HepG2 (cell line): ENCODE measurements around the gene TTLL10. TPM values are rescaled to one million over a fixed set of nuclear protein-coding genes. Genes with fewer than 3 reads are reported as not detected.

Experiments
- CEBPB ChIP-seq: IDR thresholded peaks from 2 replicates; pipeline ENCODE4 v1.6.1; 2011; ENCODE audit warnings: low read depth, low read length, improper control_type of control experiment, borderline replicate concordance
- ELF1 ChIP-seq: sonication (generic); formaldehyde crosslinking; IDR thresholded peaks from 2 replicates; pipeline ENCODE4 v1.4.0; 2020; ENCODE audit warnings: missing genetic modification reagents
- NR2F6 ChIP-seq, 2 experiments: IDR thresholded peaks; 2 replicates each; pipeline ENCODE4 v1.6.1; 2016; ENCODE audit warnings: antibody characterized with exemption in 1 of 2, mild to moderate bottlenecking in 1 of 2
- PRMT3 ChIP-seq: sonication (generic); formaldehyde crosslinking; IDR thresholded peaks from 2 replicates; pipeline ENCODE4 v1.8.1; 2022; ENCODE audit warnings: low read depth, mild to moderate bottlenecking, moderate library complexity, missing genetic modification reagents, borderline replicate concordance
- RERE ChIP-seq: IDR thresholded peaks from 2 replicates; pipeline ENCODE4 v1.6.1; 2016; ENCODE audit warnings: low read depth, missing genetic modification reagents, missing compliant biosample characterization
- SALL2 ChIP-seq: sonication (generic); formaldehyde crosslinking; IDR thresholded peaks from 2 replicates; pipeline ENCODE4 v1.8.1; 2023; ENCODE audit warnings: mild to moderate bottlenecking, missing genetic modification reagents, inconsistent platforms
- SCMH1 ChIP-seq: sonication (generic); formaldehyde crosslinking; IDR thresholded peaks from 2 replicates; pipeline ENCODE4 v1.9.0; 2021; ENCODE audit warnings: missing genetic modification reagents, mild to moderate bottlenecking, borderline replicate concordance
- SYNCRIP ChIP-seq: fragments of 200-400 bp; formaldehyde crosslinking; IDR thresholded peaks from 2 replicates; pipeline ENCODE4 v1.6.1; 2018; ENCODE audit warnings: mild to moderate bottlenecking, low read depth, low read length; ENCODE audit not compliant: insufficient read depth
- TEF ChIP-seq: sonication (generic); formaldehyde crosslinking; IDR thresholded peaks from 2 replicates; pipeline ENCODE4 v1.5.0; 2020; ENCODE audit warnings: missing genetic modification reagents
- TERF1 ChIP-seq: sonication (generic); formaldehyde crosslinking; IDR thresholded peaks from 2 replicates; pipeline ENCODE4 v1.8.0; 2022; ENCODE audit warnings: mild to moderate bottlenecking, missing genetic modification reagents, moderate library complexity
- TSC22D2 ChIP-seq: sonication (generic); formaldehyde crosslinking; IDR thresholded peaks from 2 replicates; pipeline ENCODE4 v1.5.1; 2020; ENCODE audit warnings: missing genetic modification reagents, mild to moderate bottlenecking, borderline replicate concordance
- ZFY ChIP-seq: sonication (generic); formaldehyde crosslinking; IDR thresholded peaks from 2 replicates; pipeline ENCODE4 v1.4.0; 2020; ENCODE audit warnings: missing genetic modification reagents
- ZNF451 ChIP-seq: sonication (generic); formaldehyde crosslinking; IDR thresholded peaks from 2 replicates; pipeline ENCODE4 v1.5.0; 2020; ENCODE audit warnings: mild to moderate bottlenecking, missing genetic modification reagents
- polyA plus RNA-seq, 8 experiments: library from polyadenylated mRNA; depleted of rRNA in 3 of 8; stranded (reverse) in 7 of 8; unstranded in 1 of 8; fragments of >200 nt; fragmentation: Illumina TruSeq in 4 of 8; extraction: Trizol in 4 of 8; gene quantifications; 2 replicates each; pipeline versions ENCODE4 v1.2.1 to v1.2.3, GENCODE V29; 2011 to 2016; ENCODE audit warnings: low read depth in 4 of 8, missing spikeins in 1 of 8, mixed read lengths in 1 of 8; ENCODE audit not compliant: insufficient read depth in 1 of 8
- total RNA-seq, 5 experiments: library from RNA; depleted of rRNA; stranded (reverse); fragments of >200 nt; fragmentation: Illumina TruSeq; extraction: Trizol; gene quantifications; 2 replicates each; pipeline ENCODE4 v1.2.3, GENCODE V29; 2016; ENCODE audit warnings: low read depth in 1 of 5
- TF ChIP-seq, protein P1 (sequence below): sonication (generic); formaldehyde crosslinking; IDR thresholded peaks from 2 replicates; pipeline ENCODE4 v1.5.0; 2020; ENCODE audit warnings: mild to moderate bottlenecking, missing genetic modification reagents
- TF ChIP-seq, protein P2 (sequence below): sonication (generic); formaldehyde crosslinking; IDR thresholded peaks from 2 replicates; pipeline ENCODE4 v1.4.0; 2020; ENCODE audit warnings: low read depth, mild to moderate bottlenecking, missing genetic modification reagents

Gene TTLL10
- total and polyA plus RNA-seq, 2 of the 13 experiments (the other 11 are each of a cell fraction or from before 2014, with no cell fraction given): not detected

DNA sequence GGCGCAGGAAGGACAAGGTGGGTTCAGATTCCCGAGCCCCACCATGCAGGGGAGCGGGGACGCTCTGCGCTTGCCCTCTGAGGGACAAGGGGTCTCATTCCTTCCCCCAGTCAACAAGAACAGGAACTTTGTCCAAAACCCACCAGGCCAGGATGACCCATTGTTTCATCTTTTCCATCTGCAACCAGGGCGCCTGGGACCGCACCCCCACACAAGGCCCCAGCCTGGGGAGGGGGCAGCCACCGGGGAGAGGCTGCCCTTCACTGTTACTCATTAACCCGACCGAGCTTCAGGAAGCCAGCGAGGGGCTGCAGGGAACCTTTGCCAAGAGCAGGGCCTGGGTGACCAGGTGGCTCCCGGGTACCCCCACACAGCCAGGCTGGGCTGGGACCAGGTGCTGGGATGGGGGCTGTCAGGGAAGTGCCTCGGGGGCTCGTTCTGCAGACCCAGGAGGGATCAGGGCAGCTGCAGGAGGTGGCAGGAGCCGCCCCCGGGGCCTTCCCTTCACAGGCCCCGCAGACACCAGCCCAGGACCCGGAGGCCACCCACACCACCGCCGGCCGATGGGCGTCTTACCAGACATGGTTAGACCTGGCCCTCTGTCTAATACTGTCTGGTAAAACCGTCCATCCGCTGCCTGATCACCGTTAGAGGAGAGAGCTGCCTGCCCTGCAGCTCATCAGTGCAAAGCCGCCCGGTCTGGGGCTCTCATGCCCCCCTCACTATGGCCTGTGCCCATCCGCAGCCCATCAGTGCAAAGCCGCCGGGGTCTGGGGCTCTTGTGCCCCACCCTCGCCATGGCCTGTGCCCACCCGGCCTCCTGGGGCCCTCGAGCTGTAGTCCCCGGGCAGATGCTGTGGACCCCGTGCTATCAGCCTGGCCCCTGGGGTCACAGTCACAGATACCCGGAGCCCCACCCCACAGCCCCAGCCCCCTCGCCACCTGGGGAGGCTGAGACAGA is 4.9 kb upstream of the TTLL10 start (continued):
- TF ChIP-seq, protein P1, sequence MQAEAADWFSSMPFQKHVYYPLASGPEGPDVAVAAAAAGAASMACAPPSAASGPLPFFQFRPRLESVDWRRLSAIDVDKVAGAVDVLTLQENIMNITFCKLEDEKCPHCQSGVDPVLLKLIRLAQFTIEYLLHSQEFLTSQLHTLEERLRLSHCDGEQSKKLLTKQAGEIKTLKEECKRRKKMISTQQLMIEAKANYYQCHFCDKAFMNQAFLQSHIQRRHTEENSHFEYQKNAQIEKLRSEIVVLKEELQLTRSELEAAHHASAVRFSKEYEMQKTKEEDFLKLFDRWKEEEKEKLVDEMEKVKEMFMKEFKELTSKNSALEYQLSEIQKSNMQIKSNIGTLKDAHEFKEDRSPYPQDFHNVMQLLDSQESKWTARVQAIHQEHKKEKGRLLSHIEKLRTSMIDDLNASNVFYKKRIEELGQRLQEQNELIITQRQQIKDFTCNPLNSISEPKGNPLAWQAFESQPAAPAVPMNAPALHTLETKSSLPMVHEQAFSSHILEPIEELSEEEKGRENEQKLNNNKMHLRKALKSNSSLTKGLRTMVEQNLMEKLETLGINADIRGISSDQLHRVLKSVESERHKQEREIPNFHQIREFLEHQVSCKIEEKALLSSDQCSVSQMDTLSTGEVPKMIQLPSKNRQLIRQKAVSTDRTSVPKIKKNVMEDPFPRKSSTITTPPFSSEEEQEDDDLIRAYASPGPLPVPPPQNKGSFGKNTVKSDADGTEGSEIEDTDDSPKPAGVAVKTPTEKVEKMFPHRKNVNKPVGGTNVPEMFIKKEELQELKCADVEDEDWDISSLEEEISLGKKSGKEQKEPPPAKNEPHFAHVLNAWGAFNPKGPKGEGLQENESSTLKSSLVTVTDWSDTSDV (CRISPR knock-in tag): no peak
- TF ChIP-seq NR2F6 (IDR thresholded peaks at IDR 0.05) (no peak), NR2F6 (CRISPR knock-in tag; IDR thresholded peaks at IDR 0.05) (peak; percentile 6; the same call in 1 of the 2 replicates), ZNF451 (CRISPR knock-in tag) (no peak), CEBPB (no peak), TSC22D2 (CRISPR knock-in tag) (no peak), RERE (CRISPR knock-in tag) (no peak), SCMH1 (CRISPR knock-in tag) (no peak), TEF (CRISPR knock-in tag) (no peak), TERF1 (CRISPR knock-in tag) (no peak), SALL2 (CRISPR knock-in tag) (no peak), SYNCRIP (no peak), PRMT3 (CRISPR knock-in tag) (no peak), ZFY (CRISPR knock-in tag) (peak; percentile 70; the same call in 1 of the 2 replicates), ELF1 (CRISPR knock-in tag) (peak; percentile 43; the same call in 1 of the 2 replicates)
- TF ChIP-seq, protein P2, sequence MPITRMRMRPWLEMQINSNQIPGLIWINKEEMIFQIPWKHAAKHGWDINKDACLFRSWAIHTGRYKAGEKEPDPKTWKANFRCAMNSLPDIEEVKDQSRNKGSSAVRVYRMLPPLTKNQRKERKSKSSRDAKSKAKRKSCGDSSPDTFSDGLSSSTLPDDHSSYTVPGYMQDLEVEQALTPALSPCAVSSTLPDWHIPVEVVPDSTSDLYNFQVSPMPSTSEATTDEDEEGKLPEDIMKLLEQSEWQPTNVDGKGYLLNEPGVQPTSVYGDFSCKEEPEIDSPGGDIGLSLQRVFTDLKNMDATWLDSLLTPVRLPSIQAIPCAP (CRISPR knock-in tag): no peak
